Stimulated activated naive CD8-positive, alpha-beta T cell treated with anti-CD3 and anti-CD28 coated beads, Interleukin-15, amount 100 ng/mL, for 72 hours (primary cell): ENCODE results near the gene LAMTOR3.

Experiments
- ATAC-seq: fragments of 150-1000 bp; cut with Tn5 transposase; 2 replicates; pipeline ENCODE4 v1.10.0; 2021; ENCODE audit warnings: mild to moderate bottlenecking, moderate library complexity
- DNase-seq, 2 donors: peaks; one replicate each; pipeline ENCODE4 v3.0.0; 2021 to 2022
- H3K27ac Mint-ChIP-seq, 2 donors: one replicate each; pipeline ENCODE4 v1.8.0; 2022; ENCODE audit warnings: mild to moderate bottlenecking in 2 of 2, mixed read lengths in 2 of 2, moderate library complexity in 2 of 2
- H3K27me3 Mint-ChIP-seq: one replicate; pipeline ENCODE4 v1.8.0; 2022; ENCODE audit warnings: mixed read lengths
- H3K4me1 Mint-ChIP-seq: one replicate; pipeline ENCODE4 v1.8.0; 2022; ENCODE audit warnings: mild to moderate bottlenecking, mixed read lengths
- H3K4me3 Mint-ChIP-seq, 2 donors: one replicate each; pipeline ENCODE4 v1.8.0; 2022; ENCODE audit warnings: mild to moderate bottlenecking in 2 of 2, mixed read lengths in 2 of 2, moderate library complexity in 1 of 2
- H3K9me3 Mint-ChIP-seq, 2 donors: one replicate each; pipeline ENCODE4 v1.8.0; 2022; ENCODE audit warnings: mixed read lengths in 2 of 2

LAMTOR3 gene

DNA sequence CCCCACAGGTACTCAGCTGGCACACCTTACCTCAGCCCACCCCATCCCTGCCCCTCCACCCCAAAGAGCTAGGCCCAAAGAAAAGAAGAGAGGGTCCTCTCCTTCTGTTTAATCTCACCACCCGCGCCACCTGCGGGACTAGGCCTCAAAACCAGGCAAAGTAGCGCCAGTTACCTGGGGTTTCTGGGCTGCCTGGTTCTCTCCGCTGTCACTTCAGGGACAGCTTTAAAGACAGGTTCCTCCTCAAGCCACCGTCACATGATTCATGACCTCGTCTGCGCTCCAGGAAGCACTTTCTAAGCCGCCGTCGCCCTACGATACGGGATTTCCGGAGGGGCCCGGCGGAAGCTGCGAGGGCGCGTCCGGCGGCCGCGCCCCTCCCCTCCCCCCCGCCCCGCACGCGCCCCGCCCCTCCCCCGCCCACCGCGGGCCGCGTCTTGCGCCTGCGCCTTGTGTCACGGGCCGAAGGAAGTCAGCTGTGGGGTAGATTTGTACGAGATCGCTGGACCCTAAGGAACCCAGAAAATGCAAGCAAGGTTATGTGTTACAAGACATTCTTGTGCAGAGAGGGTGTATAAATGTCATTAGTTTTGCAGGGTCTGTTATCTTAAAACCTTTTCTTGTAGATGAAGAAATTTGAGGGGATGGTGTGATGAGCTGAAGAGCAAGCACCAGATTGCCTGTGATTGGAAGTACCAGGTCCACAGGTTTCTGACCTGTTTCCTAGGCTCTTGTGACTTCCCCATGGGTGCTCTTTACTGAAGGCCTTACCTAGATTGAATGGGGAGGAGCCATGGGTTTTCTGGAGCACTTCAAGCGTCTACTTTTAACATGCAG is at the start of gene LAMTOR3:
LAMTOR3 (minus strand) TSS at position 267 of the 837 bp plus-strand sequence. CDS start 464 bp downstream, outside the sequence.
- Mint-ChIP-seq H3K4me1 (peaks cover 44% of the 10 kb centered on the region), H3K27me3 (no peaks in the 10 kb centered on the region), H3K9me3 (no peaks in the 10 kb centered on the region), H3K4me3 (peak within 1 kb of the TSS; percentile 96 to 97), H3K27ac (peak within 1 kb of the TSS; percentile 99)
- DNase-seq (peak; percentile 85 to 92), ATAC-seq (peak; percentile 100)

- no peaks in the 10 kb centered on the region for H3K27me3 Mint-ChIP-seq
- H3K27ac Mint-ChIP-seq, result no peak overlapping the region
- H3K9me3 Mint-ChIP-seq, result no peaks in the 10 kb centered on the region
- H3K4me1 Mint-ChIP-seq, result peaks cover 38% of the 10 kb centered on the region
- ATAC-seq (no peak), DNase-seq (no peak)
- no peak overlapping the region for H3K4me3 Mint-ChIP-seq
These were observed 44.1 kb upstream of the LAMTOR3 start for GRCh38 chr4:99938243-99938753.

GRCh38 chr4:99934891-99935290 is 40.7 kb upstream of the LAMTOR3 start:
- Mint-ChIP-seq H3K9me3 (no peaks in the 10 kb centered on the region), H3K4me1 (peaks cover 37% of the 10 kb centered on the region), H3K27ac (no peak overlapping the region), H3K27me3 (no peaks in the 10 kb centered on the region), H3K4me3 (no peak overlapping the region)
- ATAC-seq (no peak), DNase-seq (no peak)

- DNase-seq (no peak), ATAC-seq (no peak)
- H3K4me1 Mint-ChIP-seq, result peaks cover 15% of the 10 kb centered on the region
- H3K27ac Mint-ChIP-seq, result peak overlapping the region in 1 of 2 donors; percentile 14
- H3K27me3 Mint-ChIP-seq, result no peaks in the 10 kb centered on the region
- no peaks in the 10 kb centered on the region for H3K9me3 Mint-ChIP-seq
- H3K4me3 Mint-ChIP-seq, result no peak overlapping the region
These were observed 33.3 kb upstream of the LAMTOR3 start for GRCh38 chr4:99927566-99927965.

- Mint-ChIP-seq H3K27ac (no peak overlapping the region), H3K4me1 (peaks cover 12% of the 10 kb centered on the region), H3K27me3 (no peaks in the 10 kb centered on the region), H3K9me3 (no peaks in the 10 kb centered on the region), H3K4me3 (peak overlapping the region; percentile 15 to 23)
- ATAC-seq, result peak; percentile 90
- DNase-seq, result no peak
These were observed 26.9 kb upstream of the LAMTOR3 start for GRCh38 chr4:99921174-99921573.

DNA sequence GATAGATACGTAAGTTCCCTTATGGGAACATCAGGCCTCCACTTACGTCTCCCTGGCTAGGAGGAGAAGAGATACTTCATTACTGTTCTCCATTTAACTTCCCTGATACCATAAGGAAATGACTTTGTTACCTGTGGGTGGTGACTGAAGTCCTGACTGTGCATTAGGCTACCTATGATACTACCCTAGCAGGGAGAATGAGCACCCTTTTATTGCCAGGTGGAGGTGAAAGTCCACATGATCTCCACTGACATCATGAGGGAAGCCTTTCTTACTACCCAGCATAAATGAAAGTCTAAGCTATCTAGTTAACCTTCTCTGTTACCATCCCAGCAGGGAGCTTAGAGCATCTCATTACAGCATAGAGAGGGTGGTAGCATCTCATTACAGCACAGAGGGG is 24.4 kb upstream of the LAMTOR3 start:
- Mint-ChIP-seq H3K27ac (no peak overlapping the region), H3K9me3 (no peaks in the 10 kb centered on the region), H3K27me3 (no peaks in the 10 kb centered on the region), H3K4me3 (no peak overlapping the region), H3K4me1 (peaks cover 17% of the 10 kb centered on the region)
- DNase-seq, result no peak
- ATAC-seq, result no peak

DNA sequence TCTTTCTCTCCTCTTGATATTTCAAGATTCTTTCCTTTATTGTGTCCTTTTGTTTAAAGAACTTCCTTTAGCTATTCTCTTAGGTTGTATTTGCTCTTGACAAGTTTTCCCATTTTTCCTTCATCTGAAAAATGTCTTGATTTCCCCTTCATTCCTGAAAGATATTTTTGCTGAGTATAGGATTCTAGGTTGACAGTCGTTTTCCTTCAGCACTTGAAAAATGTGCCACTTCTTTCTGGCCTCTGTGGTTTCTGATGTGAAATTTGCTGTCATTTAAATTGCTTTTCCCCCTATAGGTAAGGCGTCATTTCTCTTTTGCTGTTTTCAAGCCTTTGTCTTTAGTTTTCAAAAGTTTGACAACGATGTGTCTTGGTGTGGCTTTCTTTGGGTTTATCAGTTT is 23.3 kb upstream of the LAMTOR3 start:
- DNase-seq (no peak), ATAC-seq (no peak)
- H3K27me3 Mint-ChIP-seq, result no peaks in the 10 kb centered on the region
- H3K4me1 Mint-ChIP-seq, result peaks cover 17% of the 10 kb centered on the region
- H3K9me3 Mint-ChIP-seq, result no peaks in the 10 kb centered on the region
- H3K4me3 Mint-ChIP-seq, result no peak overlapping the region
- no peak overlapping the region for H3K27ac Mint-ChIP-seq

DNA sequence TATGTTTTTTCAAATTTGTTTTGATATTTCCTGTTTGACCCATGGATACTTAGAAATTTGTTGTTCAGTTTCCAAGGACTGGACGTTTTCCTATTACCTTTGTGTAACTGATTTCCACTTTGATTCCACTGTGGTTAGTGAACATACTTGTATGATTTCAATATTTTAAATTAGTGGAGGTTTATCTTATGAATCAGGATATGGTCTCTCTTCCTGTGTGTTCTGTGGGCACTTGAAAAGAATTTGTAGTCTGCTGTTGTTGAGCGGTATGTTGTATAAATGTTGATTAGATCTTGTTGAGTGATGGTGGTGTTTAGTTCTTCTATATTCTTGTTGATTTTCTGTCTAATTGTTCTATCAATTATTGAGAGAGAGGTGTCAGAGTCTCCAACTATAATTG is 21.2 kb upstream of the LAMTOR3 start:
- H3K4me3 Mint-ChIP-seq, result no peak overlapping the region
- no peaks in the 10 kb centered on the region for H3K27me3 Mint-ChIP-seq
- H3K9me3 Mint-ChIP-seq, result no peaks in the 10 kb centered on the region
- ATAC-seq, result no peak
- H3K27ac Mint-ChIP-seq, result no peak overlapping the region
- H3K4me1 Mint-ChIP-seq, result peaks cover 11% of the 10 kb centered on the region
- no peak for DNase-seq

GRCh38 chr4:99894998-99895397 is 771 bp upstream of the LAMTOR3 start:
- Mint-ChIP-seq H3K4me3 (peak overlapping the region; percentile 96 to 97), H3K27ac (peak overlapping the region in 1 of 2 donors; percentile 77), H3K27me3 (no peaks in the 10 kb centered on the region), H3K9me3 (no peaks in the 10 kb centered on the region), H3K4me1 (peaks cover 44% of the 10 kb centered on the region)
- no peak for ATAC-seq
- no peak for DNase-seq

- ATAC-seq (no peak), DNase-seq (no peak)
- Mint-ChIP-seq H3K9me3 (no peaks in the 10 kb centered on the region), H3K4me3 (peak overlapping the region; percentile 96 to 97), H3K4me1 (peaks cover 44% of the 10 kb centered on the region), H3K27ac (peak overlapping the region; percentile 99), H3K27me3 (no peaks in the 10 kb centered on the region)
These were observed 427 bp downstream of the LAMTOR3 start for GRCh38 chr4:99893839-99894160.

- DNase-seq (no peak), ATAC-seq (no peak)
- peak overlapping the region; percentile 96 to 97 for H3K4me3 Mint-ChIP-seq
- H3K4me1 Mint-ChIP-seq, result peaks cover 44% of the 10 kb centered on the region
- H3K27ac Mint-ChIP-seq, result peak overlapping the region; percentile 99
- H3K27me3 Mint-ChIP-seq, result no peaks in the 10 kb centered on the region
- H3K9me3 Mint-ChIP-seq, result no peaks in the 10 kb centered on the region
These were observed 1.2 kb downstream of the LAMTOR3 start for GRCh38 chr4:99893029-99893428.

DNA sequence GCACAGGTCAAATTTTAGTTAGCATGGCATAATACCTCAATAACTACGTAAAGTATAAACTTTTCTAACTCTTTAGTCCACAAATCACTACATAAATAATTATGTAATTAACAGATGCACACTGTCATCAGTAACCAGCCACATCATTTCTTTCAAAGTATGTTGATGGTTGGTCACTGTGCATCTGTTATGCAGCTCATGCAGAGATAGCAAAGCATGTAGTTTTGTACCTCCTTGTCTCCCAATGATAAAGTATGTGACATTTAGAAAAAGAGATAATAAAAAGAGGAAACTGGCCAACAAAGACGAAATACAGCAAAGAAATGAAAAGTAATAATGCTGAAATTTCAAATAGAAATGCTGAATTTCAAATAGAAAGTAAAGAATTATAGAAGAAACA is 2.9 kb downstream of the LAMTOR3 start:
- Mint-ChIP-seq H3K27ac (peak overlapping the region; percentile 41 to 75), H3K4me1 (peaks cover 44% of the 10 kb centered on the region), H3K4me3 (peak overlapping the region in 1 of 2 donors; percentile 2), H3K27me3 (no peaks in the 10 kb centered on the region), H3K9me3 (no peaks in the 10 kb centered on the region)
- no peak for ATAC-seq
- no peak for DNase-seq

DNA sequence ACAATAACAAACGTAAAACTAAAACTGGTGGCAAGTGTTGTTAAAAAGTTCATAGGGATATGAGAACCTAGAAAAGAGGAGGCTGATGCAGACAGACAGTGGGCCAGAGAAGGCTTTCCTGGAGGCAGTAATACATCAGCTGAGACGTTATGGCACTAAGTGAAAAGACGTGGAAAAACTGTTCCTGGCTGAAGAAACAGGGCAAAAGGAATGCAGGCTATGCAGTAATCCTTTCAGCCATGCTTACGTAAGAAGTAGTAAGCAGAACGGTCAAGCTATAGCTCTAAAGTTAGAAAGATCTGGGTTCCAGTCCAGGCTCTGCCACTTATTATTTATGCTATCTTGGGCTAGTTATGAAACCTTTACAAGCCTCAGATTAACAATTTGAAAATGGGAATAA is 6.4 kb downstream of the LAMTOR3 start:
- H3K27me3 Mint-ChIP-seq, result no peaks in the 10 kb centered on the region
- H3K4me3 Mint-ChIP-seq, result no peak overlapping the region
- H3K9me3 Mint-ChIP-seq, result no peaks in the 10 kb centered on the region
- H3K4me1 Mint-ChIP-seq, result peaks cover 19% of the 10 kb centered on the region
- no peak for DNase-seq
- H3K27ac Mint-ChIP-seq, result no peak overlapping the region
- no peak for ATAC-seq

DNA sequence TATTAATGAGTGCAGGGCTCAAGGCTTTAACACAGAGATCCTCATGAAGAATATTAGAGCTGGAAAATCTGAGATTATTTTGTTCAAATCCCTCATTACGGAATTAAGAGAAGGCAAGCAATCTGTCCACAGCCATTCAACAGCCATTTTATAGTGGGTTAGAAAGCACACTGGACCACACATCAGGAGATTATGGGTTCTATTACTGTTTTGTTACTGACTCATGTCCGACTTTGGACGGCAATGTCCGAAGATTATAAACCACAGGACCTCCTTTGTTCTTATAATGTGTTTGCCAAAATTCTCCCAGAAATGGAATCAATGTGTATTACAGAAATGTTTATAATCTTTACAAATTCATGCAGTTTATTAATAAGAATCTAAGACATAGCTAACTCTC is 8.1 kb downstream of the LAMTOR3 start:
- Mint-ChIP-seq H3K9me3 (no peaks in the 10 kb centered on the region), H3K4me3 (no peak overlapping the region), H3K27me3 (no peaks in the 10 kb centered on the region), H3K4me1 (peaks cover 6% of the 10 kb centered on the region), H3K27ac (no peak overlapping the region)
- DNase-seq (no peak), ATAC-seq (no peak)

- Mint-ChIP-seq H3K9me3 (no peaks in the 10 kb centered on the region), H3K27me3 (no peaks in the 10 kb centered on the region), H3K4me3 (no peak overlapping the region), H3K4me1 (peaks cover 1% of the 10 kb centered on the region), H3K27ac (no peak overlapping the region)
- DNase-seq, result no peak
- no peak for ATAC-seq
These were observed 8.5 kb downstream of the LAMTOR3 start for GRCh38 chr4:99885687-99886086.

GRCh38 chr4:99885063-99885664 is 9.1 kb downstream of the LAMTOR3 start:
- ATAC-seq (no peak), DNase-seq (peak in 1 of 2 donors; percentile 18)
- Mint-ChIP-seq H3K9me3 (no peaks in the 10 kb centered on the region), H3K27ac (no peak overlapping the region), H3K4me1 (no peaks in the 10 kb centered on the region), H3K4me3 (no peak overlapping the region), H3K27me3 (no peaks in the 10 kb centered on the region)
